HG02970 (cell line): Measurements from ENCODE around the gene CDK11A.
"Not testable (repeated sequence)": the region's sequence is repeated elsewhere in the genome, so short reads cannot be mapped to it uniquely, and the experiment has no call there.

Experiments
- ATAC-seq: cut with Tn5 transposase; IDR thresholded peaks from one replicate; pipeline ENCODE4 v1.9.1; 2021; ENCODE audit warnings: mild to moderate bottlenecking, moderate library complexity, moderate number of reproducible peaks; ENCODE audit not compliant: unreplicated experiment, low FRiP score

Gene CDK11A

GRCh38 chr1:1689526-1689925 is 34.6 kb downstream of the CDK11A start:
- ATAC-seq: not testable (repeated sequence)

- no peak for ATAC-seq
These were observed 36.3 kb downstream of the CDK11A start for GRCh38 chr1:1687846-1688245.

GRCh38 chr1:1684031-1684681 is 40.0 kb downstream of the CDK11A start:
- no peak for ATAC-seq

GRCh38 chr1:1683104-1683905 is 40.9 kb downstream of the CDK11A start:
- ATAC-seq: no peak

- ATAC-seq: no peak
These were observed 43.3 kb downstream of the CDK11A start for GRCh38 chr1:1680912-1681273.

GRCh38 chr1:1680031-1680911 is 43.9 kb downstream of the CDK11A start:
- ATAC-seq: no peak

GRCh38 chr1:1678581-1679380 is 45.4 kb downstream of the CDK11A start:
- no peak for ATAC-seq

- ATAC-seq: peak; percentile 53
These were observed 46.2 kb downstream of the CDK11A start for GRCh38 chr1:1677718-1678580.

- not testable (repeated sequence) for ATAC-seq
These were observed 48.1 kb downstream of the CDK11A start for GRCh38 chr1:1676087-1676486.

- ATAC-seq: not testable (repeated sequence)
These were observed 48.9 kb downstream of the CDK11A start for GRCh38 chr1:1675218-1675617.

- not testable (repeated sequence) for ATAC-seq
These were observed 49.4 kb downstream of the CDK11A start for GRCh38 chr1:1674806-1675205.

- ATAC-seq: no peak
These were observed 51.8 kb downstream of the CDK11A start for GRCh38 chr1:1672181-1672965.

GRCh38 chr1:1671365-1672119 is 52.6 kb downstream of the CDK11A start:
- ATAC-seq: no peak

- no peak for ATAC-seq
These were observed 53.3 kb downstream of the CDK11A start for GRCh38 chr1:1670866-1671265.

GRCh38 chr1:1669468-1670440 is 54.4 kb downstream of the CDK11A start:
- ATAC-seq: no peak

- ATAC-seq: no peak
These were observed 57.6 kb downstream of the CDK11A start for GRCh38 chr1:1666526-1666925.

- no peak for ATAC-seq
These were observed 58.3 kb downstream of the CDK11A start for GRCh38 chr1:1665815-1666251.
